IMR-90 (cell line): ENCODE measurements around the gene RIPK1. TPM values are rescaled to one million over a fixed set of nuclear protein-coding genes. Genes with fewer than 3 reads are reported as not detected.

ENCODE experiments used
- ATAC-seq: fragments of 200-7000 bp; cut with Tn5 transposase; 2 replicates; pipeline ENCODE4 v1.9.1; 2020; ENCODE audit warnings: low read depth, mild to moderate bottlenecking, moderate library complexity
- BruUV-seq: library from RNA; stranded (reverse); fragments of 400-500 nt; replicated peaks from 2 replicates; lab custom pipeline; 2021; lab: Mats Ljungman, UMichigan
- CTCF ChIA-PET: fragments of 300-600 bp; formaldehyde crosslinking; extraction: SDS; loops from one replicate; lab custom pipeline; 2021; ENCODE audit warnings: antibody characterized with exemption; lab: Yijun Ruan, JAX
- POLR2A ChIA-PET: fragments of 300-600 bp; sonication (Branson Sonifier 250); formaldehyde crosslinking; loops from one replicate; lab custom pipeline; 2022; ENCODE audit warnings: antibody characterized with exemption; ENCODE audit not compliant: unreplicated experiment; lab: Charles Lee
- DNase-seq: peaks from one replicate; pipeline ENCODE4 v3.0.0; 2013
- H2AFZ ChIP-seq: replicated peaks from 2 replicates; pipeline ENCODE3; 2013; ENCODE audit warnings: low read length, mild to moderate bottlenecking; ENCODE audit not compliant: poor library complexity
- H2AK5ac ChIP-seq: 2 replicates; pipeline ENCODE4 v1.6.1; 2013; ENCODE audit warnings: low read depth, low read length, inconsistent platforms
- H2AK9ac ChIP-seq: replicated peaks from 2 replicates; pipeline ENCODE3; 2013; ENCODE audit warnings: mild to moderate bottlenecking, low read depth, low read length, moderate library complexity; ENCODE audit not compliant: poor library complexity
- H2BK120ac ChIP-seq: 2 replicates; pipeline ENCODE4 v1.6.1; 2013; ENCODE audit warnings: low read depth, low read length, inconsistent platforms
- H2BK15ac ChIP-seq: 3 replicates; pipeline ENCODE4 v1.6.1; 2013; ENCODE audit warnings: low read depth, low read length, inconsistent platforms
- H2BK20ac ChIP-seq: 2 replicates; pipeline ENCODE4 v1.6.1; 2013; ENCODE audit warnings: low read depth, mild to moderate bottlenecking, inconsistent platforms, low read length, moderate library complexity
- H2BK5ac ChIP-seq: 2 replicates; pipeline ENCODE4 v1.6.1; 2013; ENCODE audit warnings: mild to moderate bottlenecking, low read depth, low read length, inconsistent platforms; ENCODE audit not compliant: poor library complexity, severe bottlenecking
- H3K14ac ChIP-seq: replicated peaks from 2 replicates; pipeline ENCODE4 v1.6.1; 2013; ENCODE audit warnings: low read depth, low read length, inconsistent platforms
- H3K18ac ChIP-seq: 2 replicates; pipeline ENCODE4 v1.6.1; 2013; ENCODE audit warnings: low read depth, low read length, control low read depth
- H3K23ac ChIP-seq: 2 replicates; pipeline ENCODE4 v1.6.1; 2013; ENCODE audit warnings: low read depth, low read length, inconsistent platforms
- H3K27ac ChIP-seq: 2 replicates; pipeline ENCODE4 v1.5.1; 2013; ENCODE audit warnings: mild to moderate bottlenecking, control low read depth, low read length; ENCODE audit not compliant: insufficient read depth
- H3K27me3 ChIP-seq: 2 replicates; pipeline ENCODE4 v1.6.1; 2013; ENCODE audit warnings: low read length; ENCODE audit not compliant: control insufficient read depth, insufficient read depth
- H3K36me3 ChIP-seq: 2 replicates; pipeline ENCODE4 v1.6.1; 2013; ENCODE audit warnings: low read length, mixed read lengths; ENCODE audit not compliant: control insufficient read depth, insufficient read depth
- H3K4ac ChIP-seq: 2 replicates; pipeline ENCODE4 v1.6.1; 2013; ENCODE audit warnings: low read depth, low read length, inconsistent platforms
- H3K4me1 ChIP-seq: 2 replicates; pipeline ENCODE4 v1.6.1; 2013; ENCODE audit warnings: low read length, mixed read lengths; ENCODE audit not compliant: control insufficient read depth, insufficient read depth
- H3K4me2 ChIP-seq: 2 replicates; pipeline ENCODE4 v1.6.1; 2013; ENCODE audit warnings: low read depth, mild to moderate bottlenecking, control low read depth, low read length, moderate library complexity
- H3K4me3 ChIP-seq: 2 replicates; pipeline ENCODE4 v1.5.1; 2013; ENCODE audit warnings: low read depth, mild to moderate bottlenecking, control low read depth, low read length, moderate library complexity; ENCODE audit not compliant: insufficient read depth
- H3K56ac ChIP-seq: 2 replicates; pipeline ENCODE4 v1.6.1; 2013; ENCODE audit warnings: low read length, inconsistent platforms; ENCODE audit not compliant: insufficient read depth; ENCODE audit errors: extremely low read depth
- H3K79me1 ChIP-seq, 2 experiments: 2 replicates each; pipeline ENCODE4 v1.6.1; 2013; ENCODE audit warnings: low read length in 2 of 2, inconsistent platforms in 1 of 2, low read depth in 1 of 2
- H3K9ac ChIP-seq: 2 replicates; pipeline ENCODE4 v1.6.1; 2013; ENCODE audit warnings: low read depth, low read length, control low read depth
- H3K9me1 ChIP-seq: 2 replicates; pipeline ENCODE4 v1.6.1; 2013; ENCODE audit warnings: low read length, inconsistent platforms; ENCODE audit not compliant: insufficient read depth
- H3K9me3 ChIP-seq: 2 replicates; pipeline ENCODE4 v1.6.1; 2013; ENCODE audit warnings: low read length; ENCODE audit not compliant: control insufficient read depth, insufficient read depth
- H4K20me1 ChIP-seq: 2 replicates; pipeline ENCODE4 v1.6.1; 2013; ENCODE audit warnings: low read length, inconsistent platforms; ENCODE audit not compliant: insufficient read depth
- H4K5ac ChIP-seq: 2 replicates; pipeline ENCODE4 v1.6.1; 2013; ENCODE audit warnings: mild to moderate bottlenecking, low read depth, low read length, control low read depth
- H4K8ac ChIP-seq, 2 experiments: 2 replicates each; pipeline ENCODE4 v1.6.1; 2013; ENCODE audit warnings: low read depth in 2 of 2, low read length in 2 of 2, control low read depth in 1 of 2, inconsistent platforms in 1 of 2
- H4K91ac ChIP-seq: 2 replicates; pipeline ENCODE4 v1.6.1; 2013; ENCODE audit warnings: low read depth, low read length, inconsistent platforms; ENCODE audit not compliant: insufficient read depth
- CEBPB ChIP-seq: IDR thresholded peaks from 2 replicates; pipeline ENCODE4 v1.6.1; 2012; ENCODE audit warnings: low read depth, low read length, improper control_type of control experiment
- CHD1 ChIP-seq: IDR thresholded peaks from 2 replicates; pipeline ENCODE4 v1.6.1; 2012; ENCODE audit warnings: low read depth, low read length, improper control_type of control experiment
- FOS ChIP-seq: fragments of 150-350 bp; IDR thresholded peaks from 2 replicates; pipeline ENCODE4 v1.6.1; 2016; ENCODE audit warnings: low read depth, low read length
- MAFK ChIP-seq: IDR thresholded peaks from 2 replicates; pipeline ENCODE4 v1.6.1; 2012; ENCODE audit warnings: low read depth, low read length, improper control_type of control experiment
- MAZ ChIP-seq: IDR thresholded peaks from 2 replicates; pipeline ENCODE4 v1.6.1; 2012; ENCODE audit warnings: low read depth, mild to moderate bottlenecking, low read length, improper control_type of control experiment, moderate library complexity, borderline replicate concordance
- MXI1 ChIP-seq: IDR thresholded peaks from 2 replicates; pipeline ENCODE4 v1.6.1; 2012; ENCODE audit warnings: low read depth, mild to moderate bottlenecking, low read length, moderate library complexity, borderline replicate concordance
- POLR2A ChIP-seq: IDR thresholded peaks from 2 replicates; pipeline ENCODE4 v1.6.1; 2012; ENCODE audit warnings: mild to moderate bottlenecking, low read depth, low read length
- RAD21 ChIP-seq: IDR thresholded peaks from 2 replicates; pipeline ENCODE4 v1.6.1; 2012; ENCODE audit warnings: low read length, improper control_type of control experiment
- RCOR1 ChIP-seq: IDR thresholded peaks from 2 replicates; pipeline ENCODE4 v1.6.1; 2012; ENCODE audit warnings: mild to moderate bottlenecking, low read length, improper control_type of control experiment; ENCODE audit not compliant: insufficient replicate concordance
- RFX5 ChIP-seq: IDR thresholded peaks from 2 replicates; pipeline ENCODE4 v1.8.0; 2012; ENCODE audit warnings: low read depth, mild to moderate bottlenecking, low read length, moderate library complexity
- WGBS, 2 experiments: methylation state at CpG; one replicate each; pipeline versions ENCODE4 v1.1.5 to v1.1.7; 2013; ENCODE audit warnings: missing lambda C conversion rate in 2 of 2; ENCODE audit not compliant: insufficient read length in 1 of 2; ENCODE audit errors: extremely low coverage in 2 of 2; 5-methylcytosine and 5-hydroxymethylcytosine counted together
- dilution Hi-C: fragments of 300-500 bp; cut with HindIII; formaldehyde crosslinking; loops from one replicate; pipeline ENCODE4 v1.14.3; 2018; ENCODE audit warnings: low sequenced_read_pairs; ENCODE audit not compliant: unreplicated experiment
- in situ Hi-C: fragments of 300-500 bp; cut with MboI; formaldehyde crosslinking; loops from 3 replicates; pipeline ENCODE4 v1.14.3; 2019; ENCODE audit warnings: low sequenced_read_pairs, inconsistent platforms, mixed read lengths
- intact Hi-C: fragments of 100-400 bp; cut with micrococcal nuclease; formaldehyde crosslinking; loops from 2 replicates; pipeline ENCODE4 v1.10.0; 2022
- polyA plus RNA-seq, 3 experiments: library from polyadenylated mRNA; depleted of rRNA; stranded (reverse); fragments of >200 nt; gene quantifications; 2 replicates each; pipeline ENCODE4 v1.2.3, GENCODE V29; 2012; ENCODE audit warnings: low replicate concordance in 1 of 3
- total RNA-seq: library from RNA; depleted of rRNA; stranded (reverse); fragments of >200 nt; gene quantifications from 2 replicates; pipeline ENCODE4 v1.2.3, GENCODE V29; 2012
- TF ChIP-seq, protein P1 (sequence below): fragments of 150-350 bp; IDR thresholded peaks from 2 replicates; pipeline ENCODE4 v1.6.1; 2016; ENCODE audit warnings: low read depth, mild to moderate bottlenecking, low read length, moderate library complexity, borderline replicate concordance
- TF ChIP-seq, protein P2 (sequence below): conservative IDR thresholded peaks from 2 replicates; pipeline ENCODE4 v1.5.1; 2012; ENCODE audit warnings: mild to moderate bottlenecking, low read depth, low read length, improper control_type of control experiment
- TF ChIP-seq, protein P3 (sequence below): fragments of 150-350 bp; IDR thresholded peaks from 2 replicates; pipeline ENCODE4 v1.6.1; 2017; ENCODE audit warnings: mild to moderate bottlenecking, antibody characterized with exemption, low read length, low read depth

RIPK1 gene
- total and polyA plus RNA-seq, 2 of the 4 experiments (the other 2 are of a cell fraction), result 12.6 to 25.6 TPM

DNA sequence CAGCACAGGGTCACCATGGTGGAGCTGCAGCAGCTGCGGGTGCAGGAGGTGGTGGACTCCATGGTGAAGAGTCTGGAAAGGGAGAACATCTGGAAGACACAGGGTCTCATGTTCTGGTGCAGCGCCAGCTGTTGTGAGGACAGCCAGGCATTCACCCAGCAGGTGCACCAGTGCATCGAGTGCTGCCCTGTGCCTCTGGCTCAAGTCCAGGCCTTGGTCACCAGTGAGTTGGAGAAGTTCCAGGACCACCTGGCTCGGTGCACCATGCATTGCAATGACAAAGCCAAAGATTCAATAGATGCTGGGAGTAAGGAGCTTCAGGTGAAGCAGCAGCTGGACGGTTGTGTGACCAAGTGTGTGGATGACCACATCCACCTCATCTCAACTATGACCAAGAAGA lies 22.9 kb upstream of the RIPK1 start:
- CTCF ChIA-PET, result interaction anchor here (1.1 kb wide), 1 partner anchor 8 kb away, joined by 3 read pairs; no protein-coding TSS in a partner anchor

More for the DNA sequence above, 22.9 kb upstream of the RIPK1 start:
- H2AK5ac ChIP-seq, result no peak overlapping the region
- no peaks in the 10 kb centered on the region for H3K36me3 ChIP-seq
- peaks cover 2% of the 10 kb centered on the region; the same call in 1 of the 2 replicates for H3K4me1 ChIP-seq
- in situ Hi-C loops (loop anchor here (5.0 kb wide), 1 partner anchor 33 kb away; no protein-coding TSS in a partner anchor), intact Hi-C loops (no loop called here), dilution Hi-C loops (no loop called here)
- H2BK20ac ChIP-seq, result no peak overlapping the region
- H2BK15ac ChIP-seq, result no peak overlapping the region
- TF ChIP-seq POLR2A (no peak), CEBPB (no peak), MXI1 (no peak), MAZ (no peak), RFX5 (no peak), CHD1 (no peak), RCOR1 (no peak), RAD21 (no peak), FOS (no peak), MAFK (no peak)
- TF ChIP-seq, protein P1, sequence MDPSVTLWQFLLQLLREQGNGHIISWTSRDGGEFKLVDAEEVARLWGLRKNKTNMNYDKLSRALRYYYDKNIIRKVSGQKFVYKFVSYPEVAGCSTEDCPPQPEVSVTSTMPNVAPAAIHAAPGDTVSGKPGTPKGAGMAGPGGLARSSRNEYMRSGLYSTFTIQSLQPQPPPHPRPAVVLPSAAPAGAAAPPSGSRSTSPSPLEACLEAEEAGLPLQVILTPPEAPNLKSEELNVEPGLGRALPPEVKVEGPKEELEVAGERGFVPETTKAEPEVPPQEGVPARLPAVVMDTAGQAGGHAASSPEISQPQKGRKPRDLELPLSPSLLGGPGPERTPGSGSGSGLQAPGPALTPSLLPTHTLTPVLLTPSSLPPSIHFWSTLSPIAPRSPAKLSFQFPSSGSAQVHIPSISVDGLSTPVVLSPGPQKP, result no peak
- TF ChIP-seq, protein P2, sequence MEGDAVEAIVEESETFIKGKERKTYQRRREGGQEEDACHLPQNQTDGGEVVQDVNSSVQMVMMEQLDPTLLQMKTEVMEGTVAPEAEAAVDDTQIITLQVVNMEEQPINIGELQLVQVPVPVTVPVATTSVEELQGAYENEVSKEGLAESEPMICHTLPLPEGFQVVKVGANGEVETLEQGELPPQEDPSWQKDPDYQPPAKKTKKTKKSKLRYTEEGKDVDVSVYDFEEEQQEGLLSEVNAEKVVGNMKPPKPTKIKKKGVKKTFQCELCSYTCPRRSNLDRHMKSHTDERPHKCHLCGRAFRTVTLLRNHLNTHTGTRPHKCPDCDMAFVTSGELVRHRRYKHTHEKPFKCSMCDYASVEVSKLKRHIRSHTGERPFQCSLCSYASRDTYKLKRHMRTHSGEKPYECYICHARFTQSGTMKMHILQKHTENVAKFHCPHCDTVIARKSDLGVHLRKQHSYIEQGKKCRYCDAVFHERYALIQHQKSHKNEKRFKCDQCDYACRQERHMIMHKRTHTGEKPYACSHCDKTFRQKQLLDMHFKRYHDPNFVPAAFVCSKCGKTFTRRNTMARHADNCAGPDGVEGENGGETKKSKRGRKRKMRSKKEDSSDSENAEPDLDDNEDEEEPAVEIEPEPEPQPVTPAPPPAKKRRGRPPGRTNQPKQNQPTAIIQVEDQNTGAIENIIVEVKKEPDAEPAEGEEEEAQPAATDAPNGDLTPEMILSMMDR, result no peak
- TF ChIP-seq, protein P3, sequence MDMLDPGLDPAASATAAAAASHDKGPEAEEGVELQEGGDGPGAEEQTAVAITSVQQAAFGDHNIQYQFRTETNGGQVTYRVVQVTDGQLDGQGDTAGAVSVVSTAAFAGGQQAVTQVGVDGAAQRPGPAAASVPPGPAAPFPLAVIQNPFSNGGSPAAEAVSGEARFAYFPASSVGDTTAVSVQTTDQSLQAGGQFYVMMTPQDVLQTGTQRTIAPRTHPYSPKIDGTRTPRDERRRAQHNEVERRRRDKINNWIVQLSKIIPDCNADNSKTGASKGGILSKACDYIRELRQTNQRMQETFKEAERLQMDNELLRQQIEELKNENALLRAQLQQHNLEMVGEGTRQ, result no peak
- H3K56ac ChIP-seq, result no peak overlapping the region
- BruUV-seq, result no TSS peak
- H2BK120ac ChIP-seq, result no peak overlapping the region
- 64% methylated on average over 3 of the region's 5 CpGs; no CpG with 5 or more reads in 1 of the 2 experiments for WGBS, 2 experiments
- H3K9me1 ChIP-seq, result no peaks in the 10 kb centered on the region
- H2AK9ac ChIP-seq, result no peak overlapping the region
- no peak overlapping the region for H4K91ac ChIP-seq
- no peak for ATAC-seq
- no peak overlapping the region for H3K14ac ChIP-seq
- H4K8ac ChIP-seq, result no peak overlapping the region
- H3K27me3 ChIP-seq, result peaks cover 16% of the 10 kb centered on the region
- H3K4me3 ChIP-seq, result no peak overlapping the region
- POLR2A ChIA-PET, result no interaction called here
- DNase-seq, result no peak
- H3K4me2 ChIP-seq, result no peak overlapping the region
- no peak overlapping the region for H2BK5ac ChIP-seq
- H3K9ac ChIP-seq, result no peak overlapping the region
- H2AFZ ChIP-seq, result no peak overlapping the region
- no peaks in the 10 kb centered on the region for H4K20me1 ChIP-seq
- H3K23ac ChIP-seq, result no peak overlapping the region
- H3K27ac ChIP-seq, result no peak overlapping the region
- H4K5ac ChIP-seq, result no peak overlapping the region
- H3K18ac ChIP-seq, result no peak overlapping the region
- H3K79me1 ChIP-seq, result no peaks in the 10 kb centered on the region
- H3K9me3 ChIP-seq, result no peaks in the 10 kb centered on the region
- no peak overlapping the region for H3K4ac ChIP-seq
